ENCODE results near the gene EHHADH. TPM values are rescaled to one million over a fixed set of nuclear protein-coding genes. Genes with fewer than 3 reads are reported as not detected.

EHHADH gene
- total and polyA plus RNA-seq, 4 donors = 44.3 to 378 (median 94.9) TPM

GRCh38 chr3:185257334-185257733 lies 3.5 kb upstream of the EHHADH start:
- H3K36me3 ChIP-seq (ENCODE audit: control insufficient read depth in 4 of 4, insufficient read depth in 3 of 4, low read depth in 1 of 4, low read length in 3 of 4) = no peaks in the 10 kb centered on the region

More at GRCh38 chr3:185257334-185257733, 3.5 kb upstream of the EHHADH start:
- DNase-seq (ENCODE audit: low spot score) = no peak
- Histone ChIP-seq H3K27me3 (ENCODE audit: control insufficient read depth in 4 of 4, insufficient read depth in 4 of 4, low read length in 3 of 4) (no peaks in the 10 kb centered on the region), H3K27ac (ENCODE audit: low read depth in 1 of 2, low read length in 2 of 2) (no peak overlapping the region), H3K4me3 (ENCODE audit: low read depth in 1 of 3, low read length in 3 of 3) (no peak overlapping the region), H3K9me3 (ENCODE audit: control insufficient read depth in 4 of 4, low read length in 3 of 4) (no peaks in the 10 kb centered on the region), H3K9ac (ENCODE audit: low read depth in 1 of 2, low read length in 2 of 2) (no peak overlapping the region), H3K4me1 (ENCODE audit: control insufficient read depth in 4 of 4, insufficient read depth in 4 of 4, low read length in 3 of 4) (peaks cover 0 to 4% (median 2%) of the 10 kb centered on the region in 4 donors)
- TF ChIP-seq JUND (IDR thresholded peaks at IDR 0.05) (no peak), SP1 (IDR thresholded peaks at IDR 0.05) (no peak), GABPA (IDR thresholded peaks at IDR 0.05 in 1 of 2, conservative IDR thresholded peaks at IDR 0.05 in 1 of 2) (no peak), RAD21 (IDR thresholded peaks at IDR 0.05) (no peak), HNF4G (IDR thresholded peaks at IDR 0.05) (no peak), RXRA (IDR thresholded peaks at IDR 0.05) (no peak), ZBTB33 (IDR thresholded peaks at IDR 0.05) (no peak), TAF1 (conservative IDR thresholded peaks at IDR 0.05) (no peak), MAX (IDR thresholded peaks at IDR 0.05) (no peak), ATF3 (IDR thresholded peaks at IDR 0.05) (no peak), FOXA1 (IDR thresholded peaks at IDR 0.05) (no peak), NR2F2 (IDR thresholded peaks at IDR 0.05) (no peak), HNF4A (conservative IDR thresholded peaks at IDR 0.05) (no peak), FOXA2 (IDR thresholded peaks at IDR 0.05) (no peak), YY1 (IDR thresholded peaks at IDR 0.05) (no peak), REST (IDR thresholded peaks at IDR 0.05) (no peak), CTCF (IDR thresholded peaks at IDR 0.05; ENCODE audit: low read depth, low read length, missing input control) (no peak)
- WGBS = 95% methylated on average over 1 of the region's 1 CpG
